PC-3 (cell line): ENCODE results near the gene TTC39B. TPM values are rescaled to one million over a fixed set of nuclear protein-coding genes. Genes with fewer than 3 reads are reported as not detected.

Experiments
- ATAC-seq: fragments of 200-7000 bp; cut with Tn5 transposase; 2 replicates; pipeline ENCODE4 v1.9.1; 2020; ENCODE audit warnings: mild to moderate bottlenecking, moderate library complexity
- Bru-seq: library from RNA; stranded (reverse); fragments of 400-500 nt; gene quantifications from one replicate; lab custom pipeline; 2021; lab: Mats Ljungman, UMichigan
- BruChase-seq, 2 experiments: library from RNA; stranded (reverse); fragments of 400-500 nt; gene quantifications; one replicate each; lab custom pipeline; 2021; lab: Mats Ljungman, UMichigan
- BruUV-seq: library from RNA; stranded (reverse); fragments of 400-500 nt; replicated peaks from 2 replicates; lab custom pipeline; 2021; lab: Mats Ljungman, UMichigan
- CTCF ChIA-PET: fragments of 300-600 bp; sonication (Branson Sonifier 250); formaldehyde crosslinking; loops from one replicate; lab custom pipeline; 2022; ENCODE audit warnings: antibody characterized with exemption; lab: Charles Lee
- POLR2A ChIA-PET: fragments of 300-600 bp; sonication (Branson Sonifier 250); formaldehyde crosslinking; loops from one replicate; lab custom pipeline; 2022; ENCODE audit warnings: antibody characterized with exemption; ENCODE audit not compliant: unreplicated experiment; lab: Charles Lee
- DNase-seq: peaks from one replicate; pipeline ENCODE4 v3.0.0-alpha.2; 2015
- H2AFZ ChIP-seq: fragments of 300-600 bp; sonication (generic); 2 replicates; pipeline ENCODE4 v1.6.0; 2016; ENCODE audit warnings: antibody characterized with exemption, low read length
- H3F3A ChIP-seq: fragments of 300-600 bp; sonication (generic); one replicate; pipeline ENCODE4 v1.6.0; 2017; ENCODE audit warnings: antibody characterized with exemption, low read length, control low read depth, mild to moderate bottlenecking; ENCODE audit not compliant: unreplicated experiment
- H3K27ac ChIP-seq: fragments of 300-600 bp; sonication (generic); 2 replicates; pipeline ENCODE4 v1.5.1; 2016; ENCODE audit warnings: mild to moderate bottlenecking, low read length
- H3K27me3 ChIP-seq: fragments of 300-600 bp; sonication (generic); 2 replicates; pipeline ENCODE4 v1.6.1; 2016; ENCODE audit warnings: low read length, mixed read lengths
- H3K36me3 ChIP-seq: fragments of 300-600 bp; sonication (generic); 2 replicates; pipeline ENCODE4 v1.6.1; 2016; ENCODE audit warnings: low read depth, mixed run types, low read length, mixed read lengths
- H3K4me1 ChIP-seq: fragments of 300-600 bp; sonication (generic); 2 replicates; pipeline ENCODE4 v1.5.1; 2016; ENCODE audit warnings: low read length; ENCODE audit not compliant: insufficient read depth
- H3K4me2 ChIP-seq: fragments of 300-600 bp; sonication (generic); 2 replicates; pipeline ENCODE4 v1.6.0; 2016; ENCODE audit warnings: low read length
- H3K4me3 ChIP-seq: fragments of 300-600 bp; sonication (generic); 2 replicates; pipeline ENCODE4 v1.5.1; 2016; ENCODE audit warnings: mild to moderate bottlenecking, low read length, mixed read lengths
- H3K79me2 ChIP-seq: fragments of 300-600 bp; sonication (generic); 2 replicates; pipeline ENCODE4 v1.6.1; 2017; ENCODE audit warnings: low read length, mixed read lengths
- H3K9ac ChIP-seq: fragments of 300-600 bp; sonication (generic); 2 replicates; pipeline ENCODE4 v1.6.0; 2016; ENCODE audit warnings: mild to moderate bottlenecking, low read length
- H3K9me2 ChIP-seq: fragments of 300-600 bp; sonication (generic); replicated peaks from 2 replicates; pipeline ENCODE4 v1.6.1; 2016; ENCODE audit warnings: mixed run types, low read length, mixed read lengths
- H3K9me3 ChIP-seq: fragments of 300-600 bp; sonication (generic); 2 replicates; pipeline ENCODE4 v1.6.1; 2016; ENCODE audit warnings: low read length, mixed read lengths
- H4K20me1 ChIP-seq: fragments of 300-600 bp; sonication (generic); 2 replicates; pipeline ENCODE4 v1.6.1; 2016; ENCODE audit warnings: low read length, mixed read lengths
- EZH2 ChIP-seq: fragments of 300-600 bp; sonication (generic); IDR thresholded peaks from one replicate; pipeline ENCODE4 v1.6.1; 2017; ENCODE audit warnings: antibody characterized with exemption, mild to moderate bottlenecking, low read length; ENCODE audit not compliant: unreplicated experiment
- EZH2phosphoT487 ChIP-seq: fragments of 300-600 bp; sonication (generic); IDR thresholded peaks from 2 replicates; pipeline ENCODE4 v1.6.1; 2018; ENCODE audit warnings: mild to moderate bottlenecking, antibody characterized with exemption, low read length, borderline replicate concordance
- intact Hi-C: fragments of 100-400 bp; cut with micrococcal nuclease; formaldehyde crosslinking; loops from 2 replicates; pipeline ENCODE4 v1.9.0; 2023
- long read RNA-seq: library from polyadenylated mRNA; unstranded; transcript quantifications from one replicate; pipeline ENCODE4 v2.0.0, GENCODE V29; 2021; ENCODE audit not compliant: unreplicated experiment
- total RNA-seq: library from RNA; depleted of rRNA; stranded (reverse); fragments of >200 nt; gene quantifications from 2 replicates; pipeline ENCODE4 v1.2.3, GENCODE V29; 2014; rRNA removed
- TF ChIP-seq, protein P1 (sequence below): fragments of 300-600 bp; sonication (generic); conservative IDR thresholded peaks from 2 replicates; pipeline ENCODE4 v1.5.1; 2017; ENCODE audit warnings: antibody characterized with exemption, low read depth, mild to moderate bottlenecking, low read length

TTC39B gene
- total RNA-seq (1.5 and 2.0 TPM in 2 replicates), Bru-seq, nascent RNA (percentile 41 among the genes with signal in this experiment), BruChase-seq, experiment 1, labeled RNA remaining after a 6-hour chase (percentile 31 among the genes with signal in this experiment), BruChase-seq, experiment 2, labeled RNA remaining after a 2-hour chase (percentile 44 among the genes with signal in this experiment)
- long read RNA-seq, full-length matches to known transcripts = 6 of 12 reads
- long read RNA-seq, partial matches to known transcripts = 1 of 12 reads
- long read RNA-seq, other reads (novel, unspliced or antisense) = 5 of 12 reads

DNA sequence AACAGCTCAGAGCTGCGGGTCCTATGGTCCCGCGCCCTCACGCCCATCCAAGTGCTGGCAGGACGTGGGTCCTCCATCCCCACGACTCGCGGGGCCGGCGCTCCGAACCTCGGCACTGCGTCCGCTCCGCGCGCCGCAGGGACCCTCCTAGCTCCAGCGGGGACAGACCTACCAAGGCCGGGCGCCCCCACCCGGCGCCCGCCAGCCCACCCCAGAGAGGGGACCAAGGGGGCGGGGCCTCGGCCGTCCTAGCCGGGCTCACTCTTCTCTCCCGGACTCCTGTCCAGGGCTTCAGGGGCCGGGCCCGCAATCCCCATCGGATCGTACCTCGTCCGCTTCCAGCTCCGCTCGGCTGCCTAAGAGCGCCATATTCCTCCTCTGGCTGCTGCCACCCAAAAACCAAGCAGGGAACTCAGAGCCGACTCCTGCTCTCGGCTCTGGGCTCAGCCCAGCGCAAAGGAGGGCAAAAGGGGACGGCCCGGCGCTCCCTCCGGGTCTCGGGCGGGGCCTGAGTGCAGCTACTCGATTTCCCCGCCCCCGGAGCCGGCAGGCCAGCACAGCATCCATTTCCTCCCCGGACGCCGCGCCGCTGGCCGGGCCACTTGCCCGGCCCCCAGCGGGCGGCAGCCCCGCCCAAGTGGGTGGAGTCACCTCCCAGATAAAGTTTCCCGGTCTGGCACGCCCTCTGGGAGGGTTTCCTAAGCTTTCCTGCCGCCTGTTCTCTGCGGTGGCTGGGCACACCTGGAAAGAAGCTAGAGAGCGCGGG is at the start of gene TTC39B:
TTC39B (minus strand) TSS at position 460 of the 766 bp plus-strand sequence; CDS start at position 369, 91 bp downstream.
- no peaks in the 10 kb centered on the region for H3K9me2 ChIP-seq
- POLR2A ChIA-PET = interaction anchor here (0.6 kb wide), 1 partner anchor 478 kb away, joined by 4 read pairs; no protein-coding TSS in a partner anchor
- BruUV-seq = no TSS peak
- no peaks in the 10 kb centered on the region for H3K79me2 ChIP-seq
- H3K4me2 ChIP-seq = peak within 1 kb of the TSS; percentile 92
- no peaks in the 10 kb centered on the region for H3K9me3 ChIP-seq
- CTCF ChIA-PET = interaction anchor here (0.5 kb wide), 1 partner anchor 316 kb away, joined by 3 read pairs; no protein-coding TSS in a partner anchor
- no peaks in the 10 kb centered on the region for H4K20me1 ChIP-seq
- H2AFZ ChIP-seq = peak within 1 kb of the TSS; percentile 83
- H3K4me1 ChIP-seq = peaks cover 20% of the 10 kb centered on the region
- ATAC-seq = peak; percentile 90
- peak within 1 kb of the TSS; percentile 91 for H3K4me3 ChIP-seq
- H3K27me3 ChIP-seq = no peaks in the 10 kb centered on the region
- TF ChIP-seq, protein P1, sequence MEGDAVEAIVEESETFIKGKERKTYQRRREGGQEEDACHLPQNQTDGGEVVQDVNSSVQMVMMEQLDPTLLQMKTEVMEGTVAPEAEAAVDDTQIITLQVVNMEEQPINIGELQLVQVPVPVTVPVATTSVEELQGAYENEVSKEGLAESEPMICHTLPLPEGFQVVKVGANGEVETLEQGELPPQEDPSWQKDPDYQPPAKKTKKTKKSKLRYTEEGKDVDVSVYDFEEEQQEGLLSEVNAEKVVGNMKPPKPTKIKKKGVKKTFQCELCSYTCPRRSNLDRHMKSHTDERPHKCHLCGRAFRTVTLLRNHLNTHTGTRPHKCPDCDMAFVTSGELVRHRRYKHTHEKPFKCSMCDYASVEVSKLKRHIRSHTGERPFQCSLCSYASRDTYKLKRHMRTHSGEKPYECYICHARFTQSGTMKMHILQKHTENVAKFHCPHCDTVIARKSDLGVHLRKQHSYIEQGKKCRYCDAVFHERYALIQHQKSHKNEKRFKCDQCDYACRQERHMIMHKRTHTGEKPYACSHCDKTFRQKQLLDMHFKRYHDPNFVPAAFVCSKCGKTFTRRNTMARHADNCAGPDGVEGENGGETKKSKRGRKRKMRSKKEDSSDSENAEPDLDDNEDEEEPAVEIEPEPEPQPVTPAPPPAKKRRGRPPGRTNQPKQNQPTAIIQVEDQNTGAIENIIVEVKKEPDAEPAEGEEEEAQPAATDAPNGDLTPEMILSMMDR = no peak
- TF ChIP-seq EZH2phosphoT487 (no peak), EZH2 (no peak)
- no peaks in the 10 kb centered on the region for H3F3A ChIP-seq
- H3K36me3 ChIP-seq = no peaks in the 10 kb centered on the region
- H3K27ac ChIP-seq = no peak within 1 kb of the TSS
- DNase-seq = peak; percentile 88
- peak within 1 kb of the TSS; percentile 57 for H3K9ac ChIP-seq
- intact Hi-C loops = loop anchor here (2.0 kb wide), 1 partner anchor 116 kb away; the partner anchor contains the start of gene SNAPC3

DNA sequence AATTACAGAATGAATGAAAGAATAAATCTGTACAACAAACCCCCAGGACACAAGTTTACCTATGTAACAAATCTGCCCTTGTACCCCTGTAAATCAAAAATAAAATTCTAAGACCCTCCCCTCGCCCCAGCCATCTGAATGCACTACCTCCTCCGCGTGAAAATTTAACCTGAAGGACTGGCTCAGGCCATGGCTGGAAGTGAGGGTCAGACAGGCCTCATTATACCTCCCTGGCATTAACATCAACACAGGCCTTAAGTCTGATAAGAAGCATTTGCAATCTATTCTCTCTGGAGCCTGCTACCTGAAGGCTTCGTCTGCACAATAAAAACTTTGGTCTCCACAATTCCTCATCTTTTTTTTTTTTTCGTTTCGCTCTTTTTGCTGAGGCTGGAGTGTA is 48.7 kb upstream of the TTC39B start:
- no peak overlapping the region for H3K4me2 ChIP-seq
- TF ChIP-seq EZH2phosphoT487 (no peak), EZH2 (no peak)
- TF ChIP-seq, protein P1 = no peak
- no peak overlapping the region for H3K4me3 ChIP-seq
- H3F3A ChIP-seq = no peaks in the 10 kb centered on the region
- H3K4me1 ChIP-seq = peaks cover 20% of the 10 kb centered on the region
- no peaks in the 10 kb centered on the region for H3K9me3 ChIP-seq
- H3K27me3 ChIP-seq = no peaks in the 10 kb centered on the region
- H3K9ac ChIP-seq = no peak overlapping the region
- intact Hi-C loops = no loop called here
- CTCF ChIA-PET = no interaction called here
- ATAC-seq (no peak), DNase-seq (no peak)
- no TSS peak for BruUV-seq
- H3K9me2 ChIP-seq = no peaks in the 10 kb centered on the region
- no peak overlapping the region for H3K27ac ChIP-seq
- H3K36me3 ChIP-seq = no peaks in the 10 kb centered on the region
- POLR2A ChIA-PET = no interaction called here
- H4K20me1 ChIP-seq = no peaks in the 10 kb centered on the region
- no peak overlapping the region for H2AFZ ChIP-seq
- no peaks in the 10 kb centered on the region for H3K79me2 ChIP-seq
